Measurements from ENCODE around the gene LENEP.

LENEP gene

GRCh38 chr1:155033524-155033923 is 40.1 kb downstream of the LENEP start, which contains the start of the genes DCST1 and DCST2:
Gene DCST1 (plus strand): TSS chr1:155033824. CDS start chr1:155034037, 213 bp downstream.
Gene DCST2 (minus strand): TSS chr1:155033781. CDS start chr1:155033701, 80 bp downstream.
- DNase-seq = no peak

GRCh38 chr1:155034318-155035208 is 41.2 kb downstream of the LENEP start:
- DNase-seq = no peak

GRCh38 chr1:155035936-155036335 is 42.5 kb downstream of the LENEP start:
- no peak for DNase-seq

GRCh38 chr1:155037043-155037442 is 43.7 kb downstream of the LENEP start:
- no peak for DNase-seq

GRCh38 chr1:155037851-155038441 is 44.6 kb downstream of the LENEP start:
- no peak for DNase-seq

DNA sequence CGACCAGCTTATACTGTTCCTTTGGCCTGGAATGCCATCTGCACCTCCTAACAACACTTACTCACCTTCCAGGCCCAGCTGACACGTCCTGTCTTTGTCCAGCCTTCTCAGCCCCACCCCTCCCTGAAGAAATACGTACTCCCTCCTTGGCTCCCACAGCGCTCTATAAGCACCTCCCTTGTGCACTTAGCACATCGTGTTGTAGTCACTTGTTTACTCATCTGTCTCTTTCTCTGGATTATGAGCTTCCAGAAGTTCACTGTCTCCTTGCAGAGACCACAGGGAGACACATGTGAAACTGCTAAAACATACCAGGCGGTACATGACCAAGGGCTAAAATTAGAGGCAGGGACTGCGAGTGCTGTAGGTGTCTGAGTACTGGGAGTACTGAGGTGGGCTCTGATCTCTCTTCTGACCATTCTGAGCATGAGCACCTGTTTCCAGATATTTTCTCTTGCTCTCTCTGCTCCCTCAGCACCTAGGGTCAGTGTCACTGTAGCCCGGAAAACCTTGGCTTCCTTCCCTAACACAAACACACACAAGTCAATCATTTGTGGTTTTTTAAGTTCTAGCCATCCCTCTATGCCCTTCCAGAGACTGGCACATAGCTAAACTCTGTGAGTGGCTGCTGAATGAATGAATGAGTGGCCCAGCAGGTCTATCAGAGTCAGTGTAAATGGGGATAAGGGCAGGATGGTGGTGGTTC is 45.4 kb downstream of the LENEP start:
- no peak for DNase-seq

DNA sequence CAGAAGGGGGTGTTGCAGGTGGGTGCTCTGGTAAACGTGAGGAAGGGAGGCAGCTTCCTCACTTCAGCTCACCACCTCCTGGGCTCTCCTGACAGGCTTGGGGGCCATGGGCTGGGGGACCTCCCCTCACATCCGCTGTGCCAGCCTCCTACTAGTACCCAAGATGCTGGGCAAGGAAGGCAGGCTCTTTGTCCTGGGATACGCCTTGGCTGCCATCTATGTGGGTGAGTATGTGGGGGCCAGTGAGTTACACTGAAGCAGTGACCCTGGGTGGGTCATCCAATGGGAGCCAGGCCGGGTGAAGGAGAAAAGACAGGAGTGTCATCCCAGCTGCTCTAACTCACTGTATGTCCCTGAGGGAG is 45.9 kb downstream of the LENEP start:
- no peak for DNase-seq

- no peak for DNase-seq
These were observed 47.1 kb downstream of the LENEP start for GRCh38 chr1:155040358-155041093.

- DNase-seq = no peak
These were observed 49.4 kb downstream of the LENEP start for GRCh38 chr1:155042789-155043188.

GRCh38 chr1:155043301-155043702 is 49.9 kb downstream of the LENEP start:
- no peak for DNase-seq

GRCh38 chr1:155043793-155044192 is 50.4 kb downstream of the LENEP start:
- no peak for DNase-seq

Data from activated T-cell treated with anti-CD3 and anti-CD28 coated beads, Interleukin-2, amount 50 U/mL, for 48 hours (primary cell).